Endothelial cell of umbilical vein (primary cell): ENCODE results near the gene PGAP3. TPM values are rescaled to one million over a fixed set of nuclear protein-coding genes. Genes with fewer than 3 reads are reported as not detected.

Source experiments
- BruUV-seq: library from RNA; stranded (reverse); fragments of 400-500 nt; replicated peaks from 2 replicates; lab custom pipeline; 2021; lab: Mats Ljungman, UMichigan
- CTCF ChIA-PET: fragments of 300-600, 350-600 bp; sonication (Branson Sonifier 250); formaldehyde crosslinking; loops from one replicate; lab custom pipeline; 2021; ENCODE audit warnings: antibody characterized with exemption, inconsistent platforms; lab: Charles Lee
- POLR2A ChIA-PET: fragments of 300-600, 350-600 bp; sonication (Branson Sonifier 250); formaldehyde crosslinking; loops from one replicate; lab custom pipeline; 2021; ENCODE audit warnings: antibody characterized with exemption, inconsistent platforms; lab: Charles Lee
- DNase-seq: peaks from one replicate; pipeline ENCODE4 v3.0.0-alpha.2; 2011; ENCODE audit warnings: low read depth, low spot score
- FAIRE-seq: peaks from 2 replicates; lab custom pipeline; 2011; peaks lifted over from hg19 to GRCh38; lab: Jason Lieb, UNC
- H2AFZ ChIP-seq: 2 replicates; pipeline ENCODE4 v1.6.0; 2012; ENCODE audit warnings: low read depth, low read length, control low read depth, inconsistent platforms
- H3K27ac ChIP-seq: 2 replicates; pipeline ENCODE4 v1.5.1; 2011; ENCODE audit warnings: low read depth, mild to moderate bottlenecking, control low read depth, low read length, moderate library complexity; ENCODE audit not compliant: insufficient read depth
- H3K27me3 ChIP-seq, 2 experiments: 2 replicates each; pipeline versions ENCODE4 v1.6.0 to v1.6.1; 2011; ENCODE audit warnings: low read length in 2 of 2, mixed read lengths in 1 of 2; ENCODE audit not compliant: control insufficient read depth in 2 of 2, insufficient read depth in 2 of 2
- H3K36me3 ChIP-seq, 2 experiments: 2 replicates in 1 of 2; 3 replicates in 1 of 2; pipeline ENCODE4 v1.5.1; 2011; ENCODE audit warnings: low read length in 2 of 2, mild to moderate bottlenecking in 1 of 2, moderate library complexity in 1 of 2; ENCODE audit not compliant: control insufficient read depth in 2 of 2, insufficient read depth in 2 of 2; ENCODE audit errors: extremely low read depth in 1 of 2
- H3K4me1 ChIP-seq: 3 replicates; pipeline ENCODE4 v1.5.1; 2011; ENCODE audit warnings: mild to moderate bottlenecking, low read length; ENCODE audit not compliant: control insufficient read depth, insufficient read depth; ENCODE audit errors: extremely low read depth
- H3K4me2 ChIP-seq: 2 replicates; pipeline ENCODE4 v1.6.1; 2011; ENCODE audit warnings: low read length, control low read depth, mixed read lengths; ENCODE audit not compliant: insufficient read depth
- H3K4me3 ChIP-seq, 3 experiments: fragments of 200-600 bp in 1 of 3; sonication (generic), shearing (Covaris generic) in 1 of 3; replicated peaks in 1 of 3; 2 replicates each; pipeline ENCODE4 v1.5.1; 2011 to 2016; ENCODE audit warnings: control low read depth in 3 of 3, low read length in 3 of 3, mild to moderate bottlenecking in 2 of 3, inconsistent platforms in 1 of 3, low read depth in 1 of 3, moderate library complexity in 1 of 3; ENCODE audit not compliant: insufficient read depth in 1 of 3
- H3K79me2 ChIP-seq: 2 replicates; pipeline ENCODE4 v1.6.0; 2012; ENCODE audit warnings: low read length, inconsistent platforms; ENCODE audit not compliant: control insufficient read depth, insufficient read depth
- H3K9ac ChIP-seq: replicated peaks from 2 replicates; pipeline ENCODE3; 2011; ENCODE audit warnings: low read length, control low read depth; ENCODE audit not compliant: insufficient read depth; ENCODE audit errors: extremely low read depth
- H3K9me1 ChIP-seq: replicated peaks from 3 replicates; pipeline ENCODE4 v1.6.0; 2011; ENCODE audit warnings: mild to moderate bottlenecking, low read length; ENCODE audit not compliant: control insufficient read depth, insufficient read depth; ENCODE audit errors: extremely low read depth
- H3K9me3 ChIP-seq: replicated peaks from 2 replicates; pipeline ENCODE4 v1.5.1; 2012; ENCODE audit warnings: low read length, inconsistent platforms; ENCODE audit not compliant: control insufficient read depth, insufficient read depth
- H4K20me1 ChIP-seq: replicated peaks from 2 replicates; pipeline ENCODE3; 2011; ENCODE audit warnings: mild to moderate bottlenecking, low read length; ENCODE audit not compliant: control insufficient read depth, insufficient read depth; ENCODE audit errors: extremely low read depth
- EZH2 ChIP-seq: IDR thresholded peaks from 2 replicates; pipeline ENCODE4 v1.6.1; 2012; ENCODE audit warnings: borderline replicate concordance, low read depth, mild to moderate bottlenecking, moderate library complexity, low read length, inconsistent platforms; ENCODE audit not compliant: severe bottlenecking
- FOS ChIP-seq: IDR thresholded peaks from 2 replicates; pipeline ENCODE4 v1.6.1; 2011; ENCODE audit warnings: mild to moderate bottlenecking, low read length, moderate library complexity, borderline replicate concordance; ENCODE audit not compliant: insufficient read depth
- JUN ChIP-seq: IDR thresholded peaks from 2 replicates; pipeline ENCODE4 v1.6.1; 2011; ENCODE audit warnings: borderline replicate concordance, low read depth; ENCODE audit not compliant: insufficient read length, insufficient read depth
- MYC ChIP-seq: IDR thresholded peaks from one replicate; pipeline ENCODE4 v1.6.1; 2011; ENCODE audit warnings: mild to moderate bottlenecking, low read depth, low read length
- POLR2A ChIP-seq: IDR thresholded peaks from 2 replicates; pipeline ENCODE4 v1.6.1; 2012; ENCODE audit warnings: low read depth, mild to moderate bottlenecking, control low read depth, low read length
- POLR2AphosphoS5 ChIP-seq: IDR thresholded peaks from 2 replicates; pipeline ENCODE4 v1.6.1; 2012; ENCODE audit warnings: low read depth, mild to moderate bottlenecking, control low read depth, low read length, moderate library complexity; ENCODE audit not compliant: insufficient read depth
- dilution Hi-C: fragments of 300-500 bp; cut with MboI; formaldehyde crosslinking; loops from one replicate; pipeline ENCODE4 v1.15.0; 2019; ENCODE audit warnings: low sequenced_read_pairs; ENCODE audit not compliant: extremely low pct_ligation_motif_present
- intact Hi-C: fragments of 100-400 bp; cut with micrococcal nuclease; formaldehyde crosslinking; loops from one replicate; pipeline ENCODE4 v1.10.0; 2022
- polyA plus RNA-seq, 4 experiments: library from polyadenylated mRNA; depleted of rRNA in 3 of 4; stranded (reverse) in 3 of 4; unstranded in 1 of 4; fragments of >200 nt; gene quantifications; 2 replicates each; pipeline versions ENCODE4 v1.2.1 to v1.2.3, GENCODE V29; 2011 to 2012; ENCODE audit warnings: missing spikeins in 1 of 4
- total RNA-seq: library from RNA; stranded (reverse); gene quantifications from 2 replicates; pipeline ENCODE4 v1.2.3, GENCODE V29; 2021
- TF ChIP-seq, protein P1 (sequence below): IDR thresholded peaks from 2 replicates; pipeline ENCODE4 v1.6.1; 2011; ENCODE audit not compliant: insufficient read depth, insufficient read length
- TF ChIP-seq, protein P2 (sequence below), 2 donors: IDR thresholded peaks; 1 replicate in 1 of 2; 2 replicates in 1 of 2; pipeline ENCODE4 v1.5.1; 2011; ENCODE audit warnings: low read length in 2 of 2, mild to moderate bottlenecking in 2 of 2, moderate library complexity in 2 of 2, control low read depth in 1 of 2, inconsistent platforms in 1 of 2, low read depth in 1 of 2; ENCODE audit not compliant: insufficient read depth in 1 of 2; ENCODE audit errors: extremely low read depth in 1 of 2

The PGAP3 gene
- total and polyA plus RNA-seq, 2 donors (not counting 3 experiments of a cell fraction or from before 2014, with no cell fraction given) = 6.4 to 14.9 TPM

GRCh38 chr17:39694593-39694992, 6.7 kb upstream of the PGAP3 start:
- H3K36me3 ChIP-seq = no peaks in the 10 kb centered on the region
- no peak overlapping the region for H3K27ac ChIP-seq
- H3K9me3 ChIP-seq = no peaks in the 10 kb centered on the region
- no peaks in the 10 kb centered on the region for H3K27me3 ChIP-seq
- POLR2A ChIA-PET = no interaction called here
- H3K4me3 ChIP-seq = no peak overlapping the region
- H3K4me1 ChIP-seq = no peaks in the 10 kb centered on the region
- FAIRE-seq (no peak), DNase-seq (no peak)
- H3K4me2 ChIP-seq = no peak overlapping the region
- dilution Hi-C loops (no loop called here), intact Hi-C loops (no loop called here)
- CTCF ChIA-PET = interaction anchor here (0.8 to 1.5 kb wide), 3 partner anchors 24 to 73 kb away, joined by 3 read pairs; no protein-coding TSS in a partner anchor
- H3K79me2 ChIP-seq = no peaks in the 10 kb centered on the region
- no TSS peak for BruUV-seq
- TF ChIP-seq JUN (no peak), POLR2A (no peak), FOS (no peak), POLR2AphosphoS5 (no peak), EZH2 (no peak), MYC (no peak)
- TF ChIP-seq, protein P1, sequence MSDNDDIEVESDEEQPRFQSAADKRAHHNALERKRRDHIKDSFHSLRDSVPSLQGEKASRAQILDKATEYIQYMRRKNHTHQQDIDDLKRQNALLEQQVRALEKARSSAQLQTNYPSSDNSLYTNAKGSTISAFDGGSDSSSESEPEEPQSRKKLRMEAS = no peak
- TF ChIP-seq, protein P2, sequence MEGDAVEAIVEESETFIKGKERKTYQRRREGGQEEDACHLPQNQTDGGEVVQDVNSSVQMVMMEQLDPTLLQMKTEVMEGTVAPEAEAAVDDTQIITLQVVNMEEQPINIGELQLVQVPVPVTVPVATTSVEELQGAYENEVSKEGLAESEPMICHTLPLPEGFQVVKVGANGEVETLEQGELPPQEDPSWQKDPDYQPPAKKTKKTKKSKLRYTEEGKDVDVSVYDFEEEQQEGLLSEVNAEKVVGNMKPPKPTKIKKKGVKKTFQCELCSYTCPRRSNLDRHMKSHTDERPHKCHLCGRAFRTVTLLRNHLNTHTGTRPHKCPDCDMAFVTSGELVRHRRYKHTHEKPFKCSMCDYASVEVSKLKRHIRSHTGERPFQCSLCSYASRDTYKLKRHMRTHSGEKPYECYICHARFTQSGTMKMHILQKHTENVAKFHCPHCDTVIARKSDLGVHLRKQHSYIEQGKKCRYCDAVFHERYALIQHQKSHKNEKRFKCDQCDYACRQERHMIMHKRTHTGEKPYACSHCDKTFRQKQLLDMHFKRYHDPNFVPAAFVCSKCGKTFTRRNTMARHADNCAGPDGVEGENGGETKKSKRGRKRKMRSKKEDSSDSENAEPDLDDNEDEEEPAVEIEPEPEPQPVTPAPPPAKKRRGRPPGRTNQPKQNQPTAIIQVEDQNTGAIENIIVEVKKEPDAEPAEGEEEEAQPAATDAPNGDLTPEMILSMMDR (IDR thresholded peaks at IDR 0.05; ENCODE audit: extremely low read depth in 1 of 2, insufficient read depth in 1 of 2, low read depth in 1 of 2, low read length in 2 of 2) = no peak
- H2AFZ ChIP-seq = no peak overlapping the region
- H4K20me1 ChIP-seq = no peaks in the 10 kb centered on the region
- no peaks in the 10 kb centered on the region for H3K9me1 ChIP-seq
- no peak overlapping the region for H3K9ac ChIP-seq
